ENCODE measurements around the gene ABCC4.
A peak's percentile ranks its signal among the peaks of the same experiment; 100 is the strongest.

GRCh38 chr13:95326695-95327094 is 25.4 kb upstream of the ABCC4 start:
- TF ChIP-seq MAX (IDR thresholded peaks at IDR 0.05), result no peak
- no peak for TF ChIP-seq CTCF (IDR thresholded peaks at IDR 0.05; ENCODE audit: low read depth, low read length, missing input control)
- peak in 1 of 2 donors; percentile 22 for TF ChIP-seq RAD21 (IDR thresholded peaks at IDR 0.05)
- TF ChIP-seq REST (IDR thresholded peaks at IDR 0.05), result no peak
- TF ChIP-seq HNF4G (IDR thresholded peaks at IDR 0.05), result no peak
- peak; percentile 48 for TF ChIP-seq YY1 (IDR thresholded peaks at IDR 0.05)
- TF ChIP-seq GABPA (IDR thresholded peaks at IDR 0.05 in 1 of 2, conservative IDR thresholded peaks at IDR 0.05 in 1 of 2), result no peak
